H9 (cell line): Measurements from ENCODE around the gene SGTA. TPM values are rescaled to one million over a fixed set of nuclear protein-coding genes. Genes with fewer than 3 reads are reported as not detected.
A peak's percentile ranks its signal among the peaks of the same experiment; 100 is the strongest.

Experiments
- DNase-seq: peaks from one replicate; pipeline ENCODE4 v3.0.0-alpha.2; 2017
- H2AFZ ChIP-seq: one replicate; pipeline ENCODE4 v1.6.1; 2013; ENCODE audit warnings: mild to moderate bottlenecking, low read length, control low read depth, moderate library complexity
- H2AK5ac ChIP-seq: 2 replicates; pipeline ENCODE4 v1.6.1; 2013; ENCODE audit warnings: low read length, control low read depth, mixed read lengths; ENCODE audit not compliant: insufficient read length
- H2BK120ac ChIP-seq: one replicate; pipeline ENCODE4 v1.6.1; 2013; ENCODE audit warnings: low read depth, mild to moderate bottlenecking, low read length, control low read depth, inconsistent platforms; ENCODE audit not compliant: poor library complexity, severe bottlenecking
- H2BK12ac ChIP-seq: 2 replicates; pipeline ENCODE4 v1.6.1; 2013; ENCODE audit warnings: low read length, control low read depth, mixed read lengths, low read depth; ENCODE audit not compliant: insufficient read length
- H2BK15ac ChIP-seq: 2 replicates; pipeline ENCODE4 v1.6.1; 2013; ENCODE audit warnings: low read depth, low read length, control low read depth
- H2BK20ac ChIP-seq: one replicate; pipeline ENCODE4 v1.6.1; 2013; ENCODE audit warnings: low read depth, mild to moderate bottlenecking, low read length, control low read depth, inconsistent platforms; ENCODE audit not compliant: poor library complexity, severe bottlenecking
- H2BK5ac ChIP-seq: 2 replicates; pipeline ENCODE4 v1.6.1; 2013; ENCODE audit warnings: low read length, control low read depth, mixed read lengths; ENCODE audit not compliant: insufficient read length
- H3K14ac ChIP-seq: 2 replicates; pipeline ENCODE4 v1.6.1; 2013; ENCODE audit warnings: low read length, control low read depth; ENCODE audit not compliant: insufficient read depth
- H3K18ac ChIP-seq: 2 replicates; pipeline ENCODE4 v1.6.1; 2013; ENCODE audit warnings: low read depth, mild to moderate bottlenecking, mixed read lengths, low read length, control low read depth; ENCODE audit not compliant: insufficient read length
- H3K23ac ChIP-seq: 2 replicates; pipeline ENCODE4 v1.6.1; 2013; ENCODE audit warnings: low read length, control low read depth, mixed read lengths, low read depth; ENCODE audit not compliant: insufficient read length
- H3K23me2 ChIP-seq: 2 replicates; pipeline ENCODE4 v1.6.1; 2013; ENCODE audit warnings: low read depth, mild to moderate bottlenecking, mixed read lengths, low read length, control low read depth; ENCODE audit not compliant: insufficient read length, poor library complexity, severe bottlenecking
- H3K27ac ChIP-seq: 2 replicates; pipeline ENCODE4 v1.5.1; 2013; ENCODE audit warnings: low read length, control low read depth, mixed read lengths, low read depth; ENCODE audit not compliant: insufficient read length
- H3K27me3 ChIP-seq: 2 replicates; pipeline ENCODE4 v1.6.1; 2013; ENCODE audit warnings: low read length, control low read depth, inconsistent platforms; ENCODE audit not compliant: insufficient read depth
- H3K4ac ChIP-seq: 2 replicates; pipeline ENCODE4 v1.6.1; 2013; ENCODE audit warnings: low read depth, mild to moderate bottlenecking, control low read depth, inconsistent platforms, low read length, moderate library complexity
- H3K4me1 ChIP-seq: 2 replicates; pipeline ENCODE4 v1.6.1; 2013; ENCODE audit warnings: low read length, control low read depth, inconsistent platforms; ENCODE audit not compliant: insufficient read depth
- H3K4me2 ChIP-seq: 2 replicates; pipeline ENCODE4 v1.6.1; 2013; ENCODE audit warnings: low read length, control low read depth, mixed read lengths; ENCODE audit not compliant: insufficient read length, insufficient read depth
- H3K56ac ChIP-seq: 2 replicates; pipeline ENCODE4 v1.6.1; 2013; ENCODE audit warnings: low read depth, mild to moderate bottlenecking, mixed read lengths, low read length, control low read depth; ENCODE audit not compliant: insufficient read length
- H3K79me1 ChIP-seq: 2 replicates; pipeline ENCODE4 v1.6.1; 2013; ENCODE audit warnings: low read depth, mild to moderate bottlenecking, moderate library complexity, low read length, control low read depth, inconsistent platforms; ENCODE audit not compliant: insufficient read depth, poor library complexity, severe bottlenecking
- H3K79me2 ChIP-seq: 2 replicates; pipeline ENCODE4 v1.6.1; 2013; ENCODE audit warnings: low read length, control low read depth, inconsistent platforms; ENCODE audit not compliant: insufficient read depth
- H3K9ac ChIP-seq: 2 replicates; pipeline ENCODE4 v1.6.1; 2013; ENCODE audit warnings: low read length, control low read depth, mixed read lengths; ENCODE audit not compliant: insufficient read length; ENCODE audit errors: extremely low read depth
- H3K9me3 ChIP-seq: one replicate; pipeline ENCODE4 v1.6.1; 2013; ENCODE audit warnings: low read depth, low read length, inconsistent platforms; ENCODE audit not compliant: control insufficient read depth
- H3T11ph ChIP-seq: one replicate; pipeline ENCODE4 v1.6.1; 2013; ENCODE audit warnings: mild to moderate bottlenecking, low read length, control low read depth, inconsistent platforms
- H4K20me1 ChIP-seq: one replicate; pipeline ENCODE4 v1.6.1; 2013; ENCODE audit not compliant: control insufficient read depth, insufficient read length, insufficient read depth
- H4K5ac ChIP-seq: 2 replicates; pipeline ENCODE4 v1.6.1; 2013; ENCODE audit warnings: low read depth, mild to moderate bottlenecking, mixed read lengths, low read length, control low read depth; ENCODE audit not compliant: insufficient read length
- H4K8ac ChIP-seq: replicated peaks from 2 replicates; pipeline ENCODE4 v1.6.1; 2013; ENCODE audit warnings: low read length, control low read depth, mixed read lengths, low read depth; ENCODE audit not compliant: insufficient read length
- H4K91ac ChIP-seq: 2 replicates; pipeline ENCODE4 v1.6.1; 2013; ENCODE audit warnings: low read depth, mild to moderate bottlenecking, moderate library complexity, mixed read lengths, low read length, control low read depth; ENCODE audit not compliant: insufficient read length
- H3K27ac Mint-ChIP-seq, 3 experiments: 2 replicates in 2 of 3; 3 replicates in 1 of 3; pipeline ENCODE4 v1.8.0; 2020 to 2021; ENCODE audit warnings: mixed read lengths in 3 of 3, mild to moderate bottlenecking in 1 of 3, moderate library complexity in 1 of 3
- H3K27me3 Mint-ChIP-seq: 2 replicates; pipeline ENCODE4 v1.8.0; 2021; ENCODE audit warnings: low read depth, mild to moderate bottlenecking, moderate library complexity, mixed read lengths
- H3K36me3 Mint-ChIP-seq, 3 experiments: 2 replicates in 2 of 3; 3 replicates in 1 of 3; pipeline ENCODE4 v1.8.0; 2020 to 2021; ENCODE audit warnings: low read depth in 3 of 3, mixed read lengths in 3 of 3; ENCODE audit not compliant: insufficient read depth in 1 of 3
- H3K4me1 Mint-ChIP-seq, 2 experiments: 2 replicates each; pipeline ENCODE4 v1.8.0; 2020; ENCODE audit warnings: mixed read lengths in 2 of 2
- H3K4me3 Mint-ChIP-seq, 2 experiments: 2 replicates in 1 of 2; 3 replicates in 1 of 2; pipeline ENCODE4 v1.8.0; 2020 to 2021; ENCODE audit warnings: mild to moderate bottlenecking in 2 of 2, mixed read lengths in 2 of 2, moderate library complexity in 1 of 2
- H3K9me3 Mint-ChIP-seq, 2 experiments: 2 replicates in 1 of 2; 3 replicates in 1 of 2; pipeline ENCODE4 v1.8.0; 2020; ENCODE audit warnings: mild to moderate bottlenecking in 2 of 2, mixed read lengths in 2 of 2, moderate library complexity in 1 of 2
- WGBS: extraction: QIAGEN DNeasy Blood & Tissue Kit; methylation state at CpG from one replicate; pipeline ENCODE4 v1.1.7; 2013; ENCODE audit warnings: missing lambda C conversion rate, low lambda C conversion rate, mixed read lengths; ENCODE audit not compliant: insufficient read length; ENCODE audit errors: extremely low coverage; 5-methylcytosine and 5-hydroxymethylcytosine counted together
- total RNA-seq: library from RNA; stranded (reverse); gene quantifications from 2 replicates; pipeline ENCODE4 v1.2.1, GENCODE V29; 2021
- TF ChIP-seq, protein P1 (sequence below): fragments of 200-600 bp; sonication (generic); conservative IDR thresholded peaks from 3 replicates; pipeline ENCODE4 v1.8.0; 2021; ENCODE audit warnings: antibody characterized with exemption, mild to moderate bottlenecking

Gene SGTA
- total RNA-seq, 1 experiment from 2014 or later, result 102 TPM

DNA sequence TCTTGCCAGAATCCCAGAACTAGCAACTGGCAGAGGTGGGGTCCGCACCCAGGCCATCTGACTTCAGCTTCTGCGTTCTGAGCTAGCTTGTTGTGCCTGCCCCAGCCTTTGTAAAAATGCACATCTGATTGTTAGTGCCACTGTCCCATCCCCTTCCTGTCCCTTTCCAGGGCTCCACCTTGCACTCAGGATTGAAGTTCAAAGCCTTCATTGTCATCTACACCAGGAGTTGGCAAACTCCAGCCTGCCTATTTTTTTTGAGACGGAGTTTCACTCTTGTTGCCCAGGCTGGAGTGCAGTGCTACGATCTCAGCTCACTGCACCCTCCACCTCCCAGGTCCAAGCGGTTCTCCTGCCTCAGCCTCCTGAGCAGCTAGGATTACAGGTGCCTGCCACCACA is 5.2 kb upstream of the SGTA start:
- Histone ChIP-seq H4K91ac (no peak overlapping the region), H3K56ac (no peak overlapping the region), H3K79me2 (peaks cover 13% of the 10 kb centered on the region; the same call in 1 of the 2 replicates), H3K14ac (no peak overlapping the region), H3K4ac (no peak overlapping the region), H4K5ac (no peak overlapping the region), H3K23me2 (peaks cover 6% of the 10 kb centered on the region), H4K20me1 (no peaks in the 10 kb centered on the region), H3K4me1 (no peaks in the 10 kb centered on the region), H3T11ph (no peak overlapping the region), H3K23ac (no peak overlapping the region), H2BK5ac (no peak overlapping the region), H2AFZ (no peak overlapping the region), H3K18ac (no peak overlapping the region), H2BK120ac (no peak overlapping the region), H2AK5ac (no peak overlapping the region), H3K79me1 (peaks cover 9% of the 10 kb centered on the region), H2BK15ac (no peak overlapping the region), H3K4me2 (no peak overlapping the region), H3K9me3 (no peaks in the 10 kb centered on the region), H4K8ac (no peak overlapping the region), H3K9ac (no peak overlapping the region), H3K27me3 (no peaks in the 10 kb centered on the region), H3K27ac (no peak overlapping the region), H2BK20ac (no peak overlapping the region), H2BK12ac (no peak overlapping the region)
- Mint-ChIP-seq H3K9me3 (peaks cover 0 to 4% of the 10 kb centered on the region in 2 experiments; a peak in 1 of 5 replicates), H3K4me3 (peak overlapping the region in 1 of 2 experiments; percentile 39; a peak in 1 of 5 replicates), H3K27ac (peak overlapping the region in 2 of 3 experiments; percentile 40 to 86; a peak in 2 of 7 replicates), H3K4me1 (peaks cover 7 to 18% of the 10 kb centered on the region in 2 experiments; a peak in 3 of 4 replicates), H3K36me3 (peaks cover 32 to 54% (median 49%) of the 10 kb centered on the region in 3 experiments), H3K27me3 (no peaks in the 10 kb centered on the region; the same call in 1 of the 2 replicates)
- DNase-seq, result no peak
- WGBS, result no CpG with 5 or more reads among the region's 5 CpGs
- TF ChIP-seq, protein P1, sequence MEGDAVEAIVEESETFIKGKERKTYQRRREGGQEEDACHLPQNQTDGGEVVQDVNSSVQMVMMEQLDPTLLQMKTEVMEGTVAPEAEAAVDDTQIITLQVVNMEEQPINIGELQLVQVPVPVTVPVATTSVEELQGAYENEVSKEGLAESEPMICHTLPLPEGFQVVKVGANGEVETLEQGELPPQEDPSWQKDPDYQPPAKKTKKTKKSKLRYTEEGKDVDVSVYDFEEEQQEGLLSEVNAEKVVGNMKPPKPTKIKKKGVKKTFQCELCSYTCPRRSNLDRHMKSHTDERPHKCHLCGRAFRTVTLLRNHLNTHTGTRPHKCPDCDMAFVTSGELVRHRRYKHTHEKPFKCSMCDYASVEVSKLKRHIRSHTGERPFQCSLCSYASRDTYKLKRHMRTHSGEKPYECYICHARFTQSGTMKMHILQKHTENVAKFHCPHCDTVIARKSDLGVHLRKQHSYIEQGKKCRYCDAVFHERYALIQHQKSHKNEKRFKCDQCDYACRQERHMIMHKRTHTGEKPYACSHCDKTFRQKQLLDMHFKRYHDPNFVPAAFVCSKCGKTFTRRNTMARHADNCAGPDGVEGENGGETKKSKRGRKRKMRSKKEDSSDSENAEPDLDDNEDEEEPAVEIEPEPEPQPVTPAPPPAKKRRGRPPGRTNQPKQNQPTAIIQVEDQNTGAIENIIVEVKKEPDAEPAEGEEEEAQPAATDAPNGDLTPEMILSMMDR, result no peak
